ENCODE results near the gene PLIN4. TPM values are rescaled to one million over a fixed set of nuclear protein-coding genes. Genes with fewer than 3 reads are reported as not detected.

The PLIN4 gene
- total and polyA plus RNA-seq, 2 donors (not counting 3 experiments of a cell fraction or from before 2014, with no cell fraction given): 0.01 TPM; not detected in 1

DNA sequence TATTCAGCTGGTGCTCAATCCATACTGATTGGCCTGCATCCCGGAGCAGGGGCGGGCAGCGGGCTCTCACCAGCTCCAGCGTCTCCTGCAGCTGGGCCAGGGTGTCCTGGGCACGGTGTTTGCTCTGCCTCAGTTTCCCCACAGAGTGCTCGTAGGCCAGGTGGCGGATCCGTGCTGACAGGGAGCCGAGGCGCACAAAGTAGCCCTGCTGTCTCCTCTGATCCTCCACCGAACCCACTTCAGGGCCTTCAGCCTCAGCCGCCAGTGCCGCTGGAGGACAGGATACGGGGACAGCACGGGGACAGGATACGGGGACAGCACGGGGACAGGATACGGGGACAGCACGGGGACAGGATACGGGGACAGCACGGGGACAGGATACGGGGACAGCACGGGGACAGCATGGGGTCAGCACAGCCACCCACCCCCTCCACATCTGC is 7.3 kb upstream of the PLIN4 start:
- Histone ChIP-seq H3K27ac (ENCODE audit: insufficient read depth, low read depth, low read length) (no peak overlapping the region), H3K9me3 (replicated peaks; ENCODE audit: control insufficient read depth, insufficient read depth, low read length) (no peaks in the 10 kb centered on the region), H4K20me1 (replicated peaks; ENCODE audit: control insufficient read depth, extremely low read depth, insufficient read depth, low read length) (no peaks in the 10 kb centered on the region), H3K4me3 (replicated peaks in 1 of 3; ENCODE audit: insufficient read depth in 1 of 3, low read depth in 1 of 3, low read length in 3 of 3) (no peak overlapping the region), H3K79me2 (ENCODE audit: control insufficient read depth, insufficient read depth, low read length) (no peaks in the 10 kb centered on the region), H3K4me2 (ENCODE audit: insufficient read depth, low read length) (no peak overlapping the region), H3K9me1 (replicated peaks; ENCODE audit: control insufficient read depth, extremely low read depth, insufficient read depth, low read length) (no peaks in the 10 kb centered on the region), H3K27me3 (ENCODE audit: control insufficient read depth in 2 of 2, insufficient read depth in 2 of 2, low read length in 2 of 2) (no peaks in the 10 kb centered on the region), H3K36me3 (ENCODE audit: control insufficient read depth in 2 of 2, extremely low read depth in 1 of 2, insufficient read depth in 2 of 2, low read length in 2 of 2) (no peaks in the 10 kb centered on the region), H2AFZ (ENCODE audit: low read depth, low read length) (no peak overlapping the region), H3K9ac (replicated peaks; ENCODE audit: extremely low read depth, insufficient read depth, low read length) (no peak overlapping the region), H3K4me1 (ENCODE audit: control insufficient read depth, extremely low read depth, insufficient read depth, low read length) (no peaks in the 10 kb centered on the region)
- no peak for TF ChIP-seq JUN (IDR thresholded peaks at IDR 0.05; ENCODE audit: borderline replicate concordance, insufficient read depth, insufficient read length, low read depth)
- TF ChIP-seq, protein P1, sequence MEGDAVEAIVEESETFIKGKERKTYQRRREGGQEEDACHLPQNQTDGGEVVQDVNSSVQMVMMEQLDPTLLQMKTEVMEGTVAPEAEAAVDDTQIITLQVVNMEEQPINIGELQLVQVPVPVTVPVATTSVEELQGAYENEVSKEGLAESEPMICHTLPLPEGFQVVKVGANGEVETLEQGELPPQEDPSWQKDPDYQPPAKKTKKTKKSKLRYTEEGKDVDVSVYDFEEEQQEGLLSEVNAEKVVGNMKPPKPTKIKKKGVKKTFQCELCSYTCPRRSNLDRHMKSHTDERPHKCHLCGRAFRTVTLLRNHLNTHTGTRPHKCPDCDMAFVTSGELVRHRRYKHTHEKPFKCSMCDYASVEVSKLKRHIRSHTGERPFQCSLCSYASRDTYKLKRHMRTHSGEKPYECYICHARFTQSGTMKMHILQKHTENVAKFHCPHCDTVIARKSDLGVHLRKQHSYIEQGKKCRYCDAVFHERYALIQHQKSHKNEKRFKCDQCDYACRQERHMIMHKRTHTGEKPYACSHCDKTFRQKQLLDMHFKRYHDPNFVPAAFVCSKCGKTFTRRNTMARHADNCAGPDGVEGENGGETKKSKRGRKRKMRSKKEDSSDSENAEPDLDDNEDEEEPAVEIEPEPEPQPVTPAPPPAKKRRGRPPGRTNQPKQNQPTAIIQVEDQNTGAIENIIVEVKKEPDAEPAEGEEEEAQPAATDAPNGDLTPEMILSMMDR (IDR thresholded peaks at IDR 0.05; ENCODE audit: extremely low read depth in 1 of 2, insufficient read depth in 1 of 2, low read depth in 1 of 2, low read length in 2 of 2): no peak
- TF ChIP-seq POLR2A (IDR thresholded peaks at IDR 0.05; ENCODE audit: low read depth, low read length): no peak
- TF ChIP-seq FOS (IDR thresholded peaks at IDR 0.05; ENCODE audit: borderline replicate concordance, insufficient read depth, low read length): no peak
- no peak for TF ChIP-seq GATA2 (IDR thresholded peaks at IDR 0.05; ENCODE audit: insufficient read depth, insufficient read length, low read depth, low read length)
- no peak for TF ChIP-seq EZH2 (IDR thresholded peaks at IDR 0.05; ENCODE audit: borderline replicate concordance, low read depth, low read length, severe bottlenecking)
- TF ChIP-seq, protein P2, sequence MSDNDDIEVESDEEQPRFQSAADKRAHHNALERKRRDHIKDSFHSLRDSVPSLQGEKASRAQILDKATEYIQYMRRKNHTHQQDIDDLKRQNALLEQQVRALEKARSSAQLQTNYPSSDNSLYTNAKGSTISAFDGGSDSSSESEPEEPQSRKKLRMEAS (IDR thresholded peaks at IDR 0.05; ENCODE audit: insufficient read depth, insufficient read length): no peak
- no peak for TF ChIP-seq POLR2AphosphoS5 (IDR thresholded peaks at IDR 0.05; ENCODE audit: insufficient read depth, low read depth, low read length)
- TF ChIP-seq MYC (IDR thresholded peaks at IDR 0.05; ENCODE audit: low read depth, low read length): no peak
- DNase-seq (ENCODE audit: low read depth, low spot score) (no peak), FAIRE-seq (no peak)
- dilution Hi-C loops (cut with MboI; ENCODE audit: extremely low pct_ligation_motif_present, low sequenced_read_pairs): no loop called here
- BruUV-seq (replicated peaks): no TSS peak
- intact Hi-C loops (cut with micrococcal nuclease): no loop called here
- POLR2A ChIA-PET: no interaction called here
- CTCF ChIA-PET: interaction anchor here (0.5 to 4.8 kb wide), 49 partner anchors 8 to 291 kb away, joined by 3 to 98 read pairs (median 4); partner anchors contain the start of genes HDGFL2, LRG1, PLIN4 and PLIN5
